ENCODE results near the gene DAB1.

- TF ChIP-seq CTCF (IDR thresholded peaks at IDR 0.05; ENCODE audit: insufficient read depth, low read length) (no peak), REST (IDR thresholded peaks at IDR 0.05; ENCODE audit: insufficient replicate concordance, low read depth) (no peak), POLR2AphosphoS5 (IDR thresholded peaks at IDR 0.05; ENCODE audit: low read depth) (no peak), GABPA (IDR thresholded peaks at IDR 0.05; ENCODE audit: low read depth) (no peak)
Observed at GRCh38 chr1:57319791-57320190, 104.1 kb downstream of the DAB1 start.

Data from HL-60 (cell line).